VCaP (cell line): ENCODE results near the gene PCGF1.

Experiments
- H3K27ac ChIP-seq: fragments of 450-650 bp; 2 replicates; pipeline ENCODE4 v1.5.1; 2017
- TF ChIP-seq, protein P1 (sequence below): fragments of 450-650 bp; conservative IDR thresholded peaks from 2 replicates; pipeline ENCODE4 v1.5.1; 2017; ENCODE audit warnings: mild to moderate bottlenecking, moderate library complexity

PCGF1 gene

DNA sequence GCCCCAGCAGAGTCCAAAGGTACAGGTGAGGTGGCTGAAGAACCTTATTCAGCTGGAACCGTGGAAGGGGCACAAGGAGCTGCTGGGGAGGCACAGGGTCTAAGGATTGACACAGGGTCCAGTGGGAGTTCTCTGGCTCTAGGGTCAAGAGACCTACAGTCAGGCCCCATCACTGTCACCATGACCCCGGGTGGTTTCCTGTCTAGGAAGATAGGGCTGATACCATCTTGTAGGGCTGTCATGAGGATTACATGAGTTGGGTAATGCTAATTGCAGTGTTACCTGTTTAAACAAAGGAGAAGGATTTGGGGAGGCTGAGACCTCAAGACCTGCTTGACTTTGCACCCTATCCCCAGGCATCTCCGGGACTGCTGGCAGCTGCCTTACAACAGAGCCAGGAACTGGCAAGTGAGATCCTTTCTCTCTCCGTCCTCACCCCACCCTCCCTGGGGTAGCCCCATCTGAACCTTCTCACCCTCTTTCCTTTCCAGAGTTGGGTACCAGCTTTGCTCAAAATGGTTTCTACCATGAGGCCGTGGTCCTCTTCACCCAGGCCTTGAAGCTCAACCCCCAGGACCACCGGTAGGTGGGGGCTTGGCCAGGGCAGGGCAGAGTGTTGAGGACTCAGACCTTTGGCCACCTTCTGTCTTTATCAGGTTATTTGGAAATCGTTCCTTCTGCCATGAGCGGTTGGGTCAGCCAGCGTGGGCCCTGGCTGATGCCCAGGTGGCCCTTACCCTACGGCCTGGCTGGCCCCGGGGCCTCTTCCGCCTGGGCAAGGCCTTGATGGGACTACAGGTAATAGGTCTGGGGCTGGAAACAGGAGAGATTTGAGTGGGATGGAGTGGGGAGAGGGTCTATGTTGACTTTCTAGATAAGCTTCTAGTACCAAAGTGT is 15.6 kb downstream of the PCGF1 start:
- H3K27ac ChIP-seq, result no peak overlapping the region
- TF ChIP-seq, protein P1, sequence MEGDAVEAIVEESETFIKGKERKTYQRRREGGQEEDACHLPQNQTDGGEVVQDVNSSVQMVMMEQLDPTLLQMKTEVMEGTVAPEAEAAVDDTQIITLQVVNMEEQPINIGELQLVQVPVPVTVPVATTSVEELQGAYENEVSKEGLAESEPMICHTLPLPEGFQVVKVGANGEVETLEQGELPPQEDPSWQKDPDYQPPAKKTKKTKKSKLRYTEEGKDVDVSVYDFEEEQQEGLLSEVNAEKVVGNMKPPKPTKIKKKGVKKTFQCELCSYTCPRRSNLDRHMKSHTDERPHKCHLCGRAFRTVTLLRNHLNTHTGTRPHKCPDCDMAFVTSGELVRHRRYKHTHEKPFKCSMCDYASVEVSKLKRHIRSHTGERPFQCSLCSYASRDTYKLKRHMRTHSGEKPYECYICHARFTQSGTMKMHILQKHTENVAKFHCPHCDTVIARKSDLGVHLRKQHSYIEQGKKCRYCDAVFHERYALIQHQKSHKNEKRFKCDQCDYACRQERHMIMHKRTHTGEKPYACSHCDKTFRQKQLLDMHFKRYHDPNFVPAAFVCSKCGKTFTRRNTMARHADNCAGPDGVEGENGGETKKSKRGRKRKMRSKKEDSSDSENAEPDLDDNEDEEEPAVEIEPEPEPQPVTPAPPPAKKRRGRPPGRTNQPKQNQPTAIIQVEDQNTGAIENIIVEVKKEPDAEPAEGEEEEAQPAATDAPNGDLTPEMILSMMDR, result no peak

DNA sequence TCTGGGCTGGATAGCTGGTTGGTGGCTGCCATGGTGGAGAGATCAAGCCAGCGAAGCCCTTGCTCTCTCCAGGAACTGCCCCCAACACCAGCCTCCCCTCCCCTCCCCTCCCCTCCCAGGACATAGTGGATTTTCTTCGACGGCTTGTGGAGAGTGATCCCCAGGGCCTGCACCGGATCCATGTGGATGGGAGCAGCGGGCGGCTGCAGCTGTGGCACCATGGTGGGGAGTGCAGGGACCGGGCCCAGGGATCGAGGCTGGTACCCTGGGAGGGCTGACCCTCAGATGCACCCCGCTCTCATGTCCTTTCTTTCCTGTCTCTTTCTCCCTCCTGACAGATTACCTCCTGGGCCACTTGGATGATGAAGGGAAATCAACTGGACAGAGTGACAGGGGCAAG is 17.6 kb downstream of the PCGF1 start:
- TF ChIP-seq, protein P1, result no peak
- no peak overlapping the region for H3K27ac ChIP-seq

DNA sequence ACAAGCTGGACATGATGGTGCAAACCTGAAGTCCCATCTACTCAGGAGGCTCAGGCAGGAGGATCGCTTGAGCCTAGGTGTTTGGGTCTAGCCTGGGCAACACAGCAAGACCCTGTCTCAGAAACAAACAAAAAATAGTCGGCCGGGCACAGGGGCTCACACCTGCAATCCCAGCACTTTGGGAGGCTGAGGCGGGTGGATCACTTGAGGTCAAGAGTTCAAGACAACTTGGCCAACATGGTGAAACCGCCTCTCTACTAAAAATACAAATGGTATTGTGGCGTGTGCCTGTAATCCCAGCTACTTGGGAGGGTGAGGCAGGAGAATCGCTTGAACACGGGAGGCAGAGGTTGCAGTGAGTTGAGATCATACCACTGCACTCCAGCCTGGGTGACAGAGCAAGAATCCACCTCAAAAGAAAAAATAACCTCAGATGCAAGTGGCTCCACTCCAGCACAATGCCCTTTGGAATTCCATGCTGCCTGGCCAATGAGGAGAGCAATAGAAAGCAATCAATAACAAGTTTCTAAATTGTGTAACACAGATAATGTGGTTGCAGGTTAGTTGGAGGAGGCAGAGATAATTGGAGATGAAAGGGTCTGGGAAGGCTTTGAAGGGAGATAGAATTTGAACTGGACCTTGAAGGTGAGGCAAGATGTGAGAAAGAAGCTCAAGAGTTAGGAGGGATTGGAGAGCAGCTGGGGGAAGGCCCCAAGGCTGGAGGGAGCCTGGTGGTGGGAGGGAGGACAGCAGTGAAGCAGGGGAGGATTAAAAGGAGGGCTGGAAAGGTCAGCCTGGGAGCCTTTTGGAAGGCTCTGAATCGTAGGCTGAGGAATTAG is 18.6 kb downstream of the PCGF1 start:
- H3K27ac ChIP-seq, result no peak overlapping the region
- TF ChIP-seq, protein P1, result no peak

DNA sequence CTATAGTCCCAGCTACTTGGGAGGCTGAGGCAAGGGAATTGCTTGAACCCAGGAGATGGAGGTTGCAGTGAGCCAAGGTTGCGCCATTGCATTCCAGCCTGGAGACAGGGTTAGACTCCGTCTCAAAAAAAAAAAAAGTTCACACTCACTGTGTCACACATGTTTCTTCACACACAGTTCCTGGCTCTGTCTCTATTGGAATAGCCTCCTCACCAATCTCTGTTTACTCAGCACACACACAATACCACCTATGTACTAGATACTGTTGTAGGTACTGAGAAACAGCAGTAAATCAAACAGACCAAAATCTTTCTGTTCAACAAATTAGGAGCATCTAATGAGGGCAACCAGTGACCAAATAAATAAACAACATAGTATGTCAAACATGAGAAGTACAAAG is 21.4 kb downstream of the PCGF1 start:
- TF ChIP-seq, protein P1, result no peak
- H3K27ac ChIP-seq, result no peak overlapping the region

DNA sequence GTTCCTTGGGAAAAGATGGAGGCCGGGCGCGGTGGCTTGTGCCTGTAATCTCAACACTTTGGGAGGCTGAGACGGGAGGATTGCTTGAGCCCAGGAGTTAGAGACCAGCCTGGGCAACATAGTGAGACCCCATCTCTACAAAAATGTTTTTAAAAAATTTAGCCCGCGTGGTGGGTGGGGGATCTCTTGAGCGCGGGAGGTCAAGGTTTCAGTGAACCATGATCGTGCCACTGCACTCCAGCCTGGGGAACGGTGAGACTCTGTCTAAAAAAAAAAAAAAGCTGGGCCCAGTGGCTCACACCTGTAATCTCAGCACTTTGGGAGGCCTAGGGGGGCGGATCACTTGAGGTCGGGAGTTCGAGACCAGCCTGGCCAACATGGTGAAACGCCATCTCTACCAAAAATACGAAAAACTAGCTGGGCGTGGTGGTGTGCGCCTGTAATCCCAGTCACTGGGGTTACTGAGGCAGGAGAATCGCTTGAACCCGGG is 23.8 kb downstream of the PCGF1 start:
- peak overlapping the region; percentile 86 for H3K27ac ChIP-seq

DNA sequence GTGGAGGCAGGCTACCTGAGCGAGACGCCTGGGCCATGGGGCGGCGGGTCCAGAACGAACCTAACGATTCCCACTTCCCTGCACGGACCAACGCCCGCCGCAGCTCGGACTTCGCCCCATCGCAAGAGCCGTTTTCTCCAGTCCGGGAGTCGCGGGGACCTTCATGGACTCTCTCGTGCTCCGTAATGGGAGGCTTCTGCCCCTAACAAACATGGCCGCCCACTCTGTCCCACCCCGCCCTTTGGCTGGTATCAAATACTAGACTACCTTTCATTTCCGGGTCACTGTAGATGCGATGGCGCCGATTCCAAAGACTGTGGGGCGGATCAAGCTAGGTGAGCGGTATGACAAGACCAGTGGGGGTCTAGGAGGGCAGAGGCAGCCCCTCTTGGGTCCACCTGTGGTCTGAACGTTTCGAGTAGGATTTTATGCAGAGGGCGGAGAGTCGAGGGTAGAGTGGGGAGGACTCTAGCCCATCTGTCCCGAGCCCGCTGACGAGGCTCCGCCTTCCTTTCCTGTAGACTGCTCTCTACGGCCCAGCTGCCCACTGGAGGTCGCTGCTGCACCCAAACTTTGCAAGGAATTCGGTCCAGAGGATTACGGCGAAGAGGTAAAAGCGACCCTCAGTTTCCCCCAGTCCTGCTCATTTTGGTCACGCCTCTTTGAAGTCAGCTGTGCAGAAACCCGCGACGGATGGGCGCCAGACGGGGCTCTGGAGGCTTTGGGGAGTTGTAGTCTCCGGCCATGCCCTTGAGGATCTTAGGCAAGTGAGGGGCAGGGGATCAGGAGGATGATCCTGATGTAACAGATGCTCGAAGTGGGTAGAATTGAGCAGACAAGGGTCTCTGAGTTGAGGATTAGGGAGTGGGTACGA is 24.5 kb downstream of the PCGF1 start, which contains the start of the genes CCDC142 and TTC31:
Gene CCDC142, minus strand, starts transcription at position 198 of the 874 bp plus-strand sequence. Its CDS starts 161 bp downstream, at position 37.
Gene TTC31, plus strand, starts transcription at position 281 of the 874 bp plus-strand sequence. Its CDS starts 15 bp downstream, at position 296.
- peak within 1 kb of the TSS; percentile 86 for H3K27ac ChIP-seq
- TF ChIP-seq, protein P1, result peak; percentile 91
